ENCODE measurements around the gene GOLGA6L9. TPM values are rescaled to one million over a fixed set of nuclear protein-coding genes. Genes with fewer than 3 reads are reported as not detected.
"Not testable (repeated sequence)": the region's sequence is repeated elsewhere in the genome, so short reads cannot be mapped to it uniquely, and the experiment has no call there.

The GOLGA6L9 gene, protein sequence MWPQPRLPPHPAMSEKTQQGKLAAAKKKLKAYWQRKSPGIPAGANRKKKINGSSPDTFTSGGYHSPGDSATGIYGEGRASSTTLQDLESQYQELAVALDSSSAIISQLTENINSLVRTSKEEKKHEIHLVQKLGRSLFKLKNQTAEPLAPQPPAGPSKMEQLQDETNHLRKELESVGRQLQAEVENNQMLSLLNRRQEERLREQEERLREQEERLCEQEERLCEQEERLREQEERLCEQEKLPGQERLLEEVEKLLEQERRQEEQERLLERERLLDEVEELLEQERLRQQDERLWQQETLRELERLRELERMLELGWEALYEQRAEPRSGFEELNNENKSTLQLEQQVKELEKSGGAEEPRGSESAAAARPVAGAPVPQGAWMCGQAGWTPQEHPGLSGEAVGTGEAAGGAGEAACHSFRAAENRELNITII
- total RNA-seq: 1.1 TPM
- polyA plus RNA-seq (ENCODE audit: insufficient read depth in 1 of 8, insufficient read length in 8 of 8, low replicate concordance in 1 of 8): 1 to 10 TPM in 6 of 8 donors, under 1 TPM in 2; 0.88 to 3.9 (median 1.7) TPM
- long read RNA-seq, donor 1: 0 reads
- long read RNA-seq, donor 2: 0 reads
- long read RNA-seq, donor 3, partial matches to known transcripts: 8 of 8 reads
- long read RNA-seq, donor 3, other reads (novel, unspliced or antisense): 0 of 8 reads
- long read RNA-seq, donor 4: 0 reads
- long read RNA-seq, donor 5, full-length matches to known transcripts: 1 of 1 reads
- long read RNA-seq, donor 5, partial matches to known transcripts: 0 of 1 reads
- long read RNA-seq, donor 5, other reads (novel, unspliced or antisense): 0 of 1 reads
- long read RNA-seq, donor 6, full-length matches to known transcripts: 1 of 1 reads
- long read RNA-seq, donor 6, partial matches to known transcripts: 0 of 1 reads
- long read RNA-seq, donor 6, other reads (novel, unspliced or antisense): 0 of 1 reads
- long read RNA-seq, donor 7: 0 reads
- long read RNA-seq, donor 8: 0 reads
- long read RNA-seq, donor 9: 0 reads
- long read RNA-seq, donor 10, full-length matches to known transcripts: 3 of 3 reads
- long read RNA-seq, donor 10, partial matches to known transcripts: 0 of 3 reads
- long read RNA-seq, donor 10, other reads (novel, unspliced or antisense): 0 of 3 reads
- long read RNA-seq, donor 11: 0 reads

DNA sequence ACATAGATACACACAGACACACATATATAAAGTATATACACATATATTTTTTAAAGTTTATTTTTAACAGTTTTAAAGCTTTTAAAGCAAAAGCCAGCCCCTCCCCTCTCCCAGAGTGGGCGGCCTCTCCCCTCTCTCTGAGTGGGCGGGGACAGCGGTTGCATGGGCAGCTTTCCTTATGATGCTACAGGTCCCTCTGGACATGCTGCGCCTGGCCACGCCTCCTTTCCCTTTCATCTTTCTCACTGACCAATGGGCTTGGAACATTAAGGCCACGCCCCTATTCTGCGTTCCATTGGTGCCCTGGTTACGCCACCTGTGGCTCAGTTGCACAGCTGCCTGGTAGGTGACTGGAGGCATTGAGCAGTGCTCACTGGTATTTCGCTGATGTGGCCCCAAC lies at the start of gene GOLGA6L9:
Gene GOLGA6L9 (plus strand): TSS at position 124 of the 400 bp plus-strand sequence. CDS start 264 bp downstream, at position 388.
- WGBS (ENCODE audit: insufficient coverage): no CpG with 5 or more reads among the region's 9 CpGs
- DNase-seq: not testable (repeated sequence)

DNA sequence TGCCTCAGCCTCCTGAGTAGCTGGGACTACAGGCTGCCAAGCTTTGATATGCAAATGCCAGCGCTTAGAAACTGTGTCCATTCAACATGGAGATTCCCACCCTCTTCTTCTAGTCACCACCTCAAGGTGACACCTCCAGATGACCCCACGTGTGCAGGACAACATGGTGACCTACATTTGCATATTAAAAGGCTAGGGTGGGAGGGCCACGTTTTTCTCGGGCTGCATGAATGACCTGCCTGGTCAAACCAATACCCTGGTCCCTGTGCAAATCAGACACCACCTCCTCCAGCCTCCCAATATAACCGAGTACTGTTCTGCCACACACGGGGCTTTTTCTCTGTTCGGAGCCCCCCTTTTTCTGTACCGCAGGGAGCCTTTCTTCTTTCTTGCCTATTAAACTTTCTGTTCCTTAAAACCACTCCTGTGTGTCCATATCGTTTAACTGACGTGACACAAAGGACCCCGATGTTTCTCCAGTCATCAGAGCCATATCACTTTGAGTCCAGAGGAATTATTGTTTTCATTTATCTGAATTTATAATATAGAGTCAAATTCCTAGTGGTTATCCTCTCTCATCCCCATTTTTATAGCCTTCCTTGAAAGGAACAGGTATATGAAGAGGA lies 48.2 kb upstream of the GOLGA6L9 start:
- not testable (repeated sequence) for H3K4me1 ChIP-seq (ENCODE audit: control insufficient read depth, insufficient read depth, low read length); H3K4me3 ChIP-seq (ENCODE audit: low read length); H3K36me3 ChIP-seq (ENCODE audit: control insufficient read depth, insufficient read depth, low read length); H3K9me3 ChIP-seq (replicated peaks; ENCODE audit: control insufficient read depth, low read depth, low read length); H3K27me3 ChIP-seq (ENCODE audit: control insufficient read depth, insufficient read depth, low read length); H3K27ac ChIP-seq (ENCODE audit: low read length); DNase-seq
- 65% methylated on average over 3 of the region's 11 CpGs for WGBS (ENCODE audit: insufficient coverage)

More for the DNA sequence above, at the start of gene GOLGA6L9:
- H3K4me3 ChIP-seq (ENCODE audit: low read length); H3K27me3 ChIP-seq (ENCODE audit: control insufficient read depth, insufficient read depth, low read length); H3K9me3 ChIP-seq (replicated peaks; ENCODE audit: control insufficient read depth, low read depth, low read length); H3K27ac ChIP-seq (ENCODE audit: low read length); H3K4me1 ChIP-seq (ENCODE audit: control insufficient read depth, insufficient read depth, low read length); H3K36me3 ChIP-seq (ENCODE audit: control insufficient read depth, insufficient read depth, low read length): not testable (repeated sequence)

DNA sequence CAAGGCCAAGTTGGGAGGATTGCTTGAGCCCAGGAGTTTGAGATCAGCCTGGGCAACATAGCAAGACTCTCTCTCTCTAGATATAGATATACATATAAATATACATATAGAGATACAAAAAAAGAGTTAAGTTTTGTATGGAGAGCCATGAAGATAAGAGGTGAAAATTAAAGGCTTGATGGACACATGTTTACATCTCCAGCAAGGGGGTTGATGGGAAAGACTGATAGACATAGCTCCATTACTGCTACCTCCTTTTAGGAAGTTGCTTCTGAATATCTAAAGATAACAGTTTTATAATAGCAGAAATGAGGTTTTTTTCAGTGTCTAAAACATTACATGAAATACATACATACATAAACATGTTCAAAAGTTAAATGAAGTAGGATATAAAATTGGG lies 42.4 kb upstream of the GOLGA6L9 start:
- H3K4me3 ChIP-seq (ENCODE audit: low read length); H3K36me3 ChIP-seq (ENCODE audit: control insufficient read depth, insufficient read depth, low read length); H3K27me3 ChIP-seq (ENCODE audit: control insufficient read depth, insufficient read depth, low read length); H3K4me1 ChIP-seq (ENCODE audit: control insufficient read depth, insufficient read depth, low read length); DNase-seq; H3K9me3 ChIP-seq (replicated peaks; ENCODE audit: control insufficient read depth, low read depth, low read length); H3K27ac ChIP-seq (ENCODE audit: low read length): not testable (repeated sequence)

DNA sequence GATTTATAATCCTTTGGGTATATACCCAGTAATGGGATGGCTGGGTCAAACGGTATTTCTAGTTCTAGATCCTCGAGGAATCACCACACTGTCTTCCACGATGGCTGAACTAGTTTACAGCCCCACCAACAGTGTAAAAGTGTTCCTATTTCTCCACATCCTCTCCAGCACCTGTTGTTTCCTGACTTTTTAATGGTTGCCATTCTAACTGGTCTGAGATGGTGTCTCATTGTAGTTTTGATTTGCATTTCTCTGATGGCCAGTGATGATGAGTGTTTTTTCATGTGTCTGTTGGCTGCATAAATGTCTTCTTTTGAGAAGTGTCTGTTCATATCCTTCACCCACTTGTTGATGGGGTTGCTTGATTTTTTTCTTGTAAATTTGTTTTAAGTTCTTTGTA lies 39.5 kb upstream of the GOLGA6L9 start:
- not testable (repeated sequence) for H3K27me3 ChIP-seq (ENCODE audit: control insufficient read depth, insufficient read depth, low read length); DNase-seq; H3K27ac ChIP-seq (ENCODE audit: low read length); H3K4me1 ChIP-seq (ENCODE audit: control insufficient read depth, insufficient read depth, low read length); H3K4me3 ChIP-seq (ENCODE audit: low read length); H3K36me3 ChIP-seq (ENCODE audit: control insufficient read depth, insufficient read depth, low read length); H3K9me3 ChIP-seq (replicated peaks; ENCODE audit: control insufficient read depth, low read depth, low read length)
- WGBS (ENCODE audit: insufficient coverage): no CpG with 5 or more reads among the region's 3 CpGs

DNA sequence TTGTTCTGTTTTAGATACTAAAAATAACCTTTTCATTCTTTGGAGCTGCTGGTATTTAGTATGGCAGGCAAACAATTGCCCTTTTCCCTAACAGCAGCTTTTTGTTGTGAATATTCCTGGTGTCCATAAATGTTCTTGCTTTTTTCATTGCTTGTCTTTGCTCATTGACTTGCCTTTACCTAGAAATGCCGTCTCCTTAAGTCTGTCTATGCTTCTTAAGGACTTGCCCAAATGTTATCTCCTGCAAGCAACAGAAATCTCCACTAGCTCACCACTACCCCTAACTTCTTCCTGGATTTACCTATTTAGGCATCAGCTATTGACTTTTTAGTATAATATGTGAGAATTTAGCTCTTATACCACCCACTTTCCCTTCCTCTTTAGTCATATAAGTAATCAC lies 37.5 kb upstream of the GOLGA6L9 start:
- not testable (repeated sequence) for H3K9me3 ChIP-seq (replicated peaks; ENCODE audit: control insufficient read depth, low read depth, low read length)
- WGBS (ENCODE audit: insufficient coverage): 100% methylated on average over 1 of the region's 1 CpG

DNA sequence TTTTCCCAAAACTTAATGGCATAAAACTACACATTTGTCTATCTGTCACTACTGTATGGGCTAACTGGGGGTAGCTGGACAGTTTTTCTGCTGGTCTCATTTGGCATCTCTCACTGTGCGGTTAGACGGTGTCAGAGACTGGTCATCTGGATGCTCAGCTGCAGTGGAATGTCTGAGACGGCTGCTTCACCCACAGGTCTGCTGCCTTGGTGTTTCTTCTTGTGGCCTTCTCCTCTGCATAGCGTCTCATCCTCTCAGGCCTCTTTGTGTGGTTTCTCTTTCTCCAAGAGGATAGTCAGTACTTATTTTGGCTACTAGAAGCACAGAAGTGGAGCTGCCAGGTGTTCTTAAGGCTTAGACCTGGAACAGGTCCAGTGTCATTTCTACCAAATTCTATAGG lies 35.9 kb upstream of the GOLGA6L9 start:
- Histone ChIP-seq H3K36me3 (ENCODE audit: control insufficient read depth, insufficient read depth, low read length) (no peaks in the 10 kb centered on the region), H3K27me3 (ENCODE audit: control insufficient read depth, insufficient read depth, low read length) (no peaks in the 10 kb centered on the region), H3K9me3 (replicated peaks; ENCODE audit: control insufficient read depth, low read depth, low read length) (no peaks in the 10 kb centered on the region), H3K4me3 (ENCODE audit: low read length) (no peak overlapping the region), H3K27ac (ENCODE audit: low read length) (no peak overlapping the region), H3K4me1 (ENCODE audit: control insufficient read depth, insufficient read depth, low read length) (no peaks in the 10 kb centered on the region)
- DNase-seq: no peak
- WGBS (ENCODE audit: insufficient coverage): 94% methylated on average over 3 of the region's 4 CpGs

More for the DNA sequence above, 37.5 kb upstream of the GOLGA6L9 start:
- not testable (repeated sequence) for H3K4me3 ChIP-seq (ENCODE audit: low read length); DNase-seq; H3K36me3 ChIP-seq (ENCODE audit: control insufficient read depth, insufficient read depth, low read length); H3K4me1 ChIP-seq (ENCODE audit: control insufficient read depth, insufficient read depth, low read length); H3K27ac ChIP-seq (ENCODE audit: low read length); H3K27me3 ChIP-seq (ENCODE audit: control insufficient read depth, insufficient read depth, low read length)

DNA sequence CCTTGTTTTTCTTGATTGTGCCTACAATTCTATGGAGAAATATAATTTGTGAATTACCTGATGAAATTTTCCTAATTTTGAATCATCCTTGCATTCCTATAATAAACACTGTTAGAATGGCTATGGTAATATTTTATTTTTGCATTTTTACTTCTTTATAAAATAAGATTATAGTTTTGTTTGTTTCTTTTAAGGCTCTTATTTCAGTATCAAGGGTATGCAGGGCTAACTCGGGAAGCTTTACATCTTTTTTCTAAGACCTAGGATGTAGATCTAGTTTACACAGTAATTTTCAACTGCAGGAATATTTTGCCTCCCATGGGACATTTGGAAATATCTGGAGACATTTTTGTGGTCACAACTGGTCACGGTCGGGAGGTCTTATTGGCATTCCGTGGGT lies 33.8 kb upstream of the GOLGA6L9 start:
- not testable (repeated sequence) for H3K4me1 ChIP-seq (ENCODE audit: control insufficient read depth, insufficient read depth, low read length); H3K27me3 ChIP-seq (ENCODE audit: control insufficient read depth, insufficient read depth, low read length); H3K27ac ChIP-seq (ENCODE audit: low read length); H3K36me3 ChIP-seq (ENCODE audit: control insufficient read depth, insufficient read depth, low read length); H3K4me3 ChIP-seq (ENCODE audit: low read length); H3K9me3 ChIP-seq (replicated peaks; ENCODE audit: control insufficient read depth, low read depth, low read length); DNase-seq
- no CpG with 5 or more reads among the region's 4 CpGs for WGBS (ENCODE audit: insufficient coverage)

DNA sequence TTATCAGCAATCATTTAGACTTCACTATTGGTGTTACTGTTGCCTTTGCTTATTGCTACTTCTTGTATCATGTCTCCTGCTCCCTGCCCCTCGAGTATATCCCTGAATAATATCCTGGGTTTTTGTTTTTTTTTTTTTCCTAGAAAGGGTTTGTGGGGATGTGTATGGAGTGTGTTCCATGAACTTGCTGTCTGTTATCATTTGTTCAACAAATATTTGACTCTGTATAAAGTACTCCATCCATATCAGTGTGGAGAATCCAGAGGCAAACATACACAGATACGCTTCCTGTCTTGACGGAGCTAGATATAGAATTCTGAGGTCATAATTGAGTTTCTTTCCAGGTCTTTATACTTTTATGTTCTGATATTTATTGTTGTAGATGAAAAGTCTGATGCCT lies 31.8 kb upstream of the GOLGA6L9 start:
- no CpG with 5 or more reads among the region's 3 CpGs for WGBS (ENCODE audit: insufficient coverage)
- Histone ChIP-seq H3K27me3 (ENCODE audit: control insufficient read depth, insufficient read depth, low read length) (no peaks in the 10 kb centered on the region), H3K4me1 (ENCODE audit: control insufficient read depth, insufficient read depth, low read length) (no peaks in the 10 kb centered on the region), H3K36me3 (ENCODE audit: control insufficient read depth, insufficient read depth, low read length) (no peaks in the 10 kb centered on the region), H3K9me3 (replicated peaks; ENCODE audit: control insufficient read depth, low read depth, low read length) (no peaks in the 10 kb centered on the region), H3K27ac (ENCODE audit: low read length) (no peak overlapping the region), H3K4me3 (ENCODE audit: low read length) (no peak overlapping the region)
- DNase-seq: no peak

DNA sequence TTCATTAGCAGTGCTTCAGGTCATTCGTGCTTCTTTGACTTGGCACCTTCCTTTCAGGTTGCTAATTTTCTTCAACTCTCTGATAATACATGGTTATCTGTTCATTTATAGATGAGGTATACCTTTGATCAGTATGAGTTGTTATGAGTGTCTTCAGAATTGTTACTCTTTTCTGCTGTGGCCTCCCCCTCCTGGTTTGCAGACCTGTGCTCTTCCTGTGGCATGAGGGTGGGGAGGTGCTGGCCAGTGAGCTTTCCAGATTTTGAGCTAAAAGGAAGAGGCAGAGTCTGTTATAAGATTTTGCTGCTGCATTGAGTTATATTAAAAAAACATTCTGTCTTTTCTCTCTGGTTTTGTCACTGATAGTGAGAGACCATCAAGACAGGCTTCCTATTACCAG lies 30.8 kb upstream of the GOLGA6L9 start:
- Histone ChIP-seq H3K36me3 (ENCODE audit: control insufficient read depth, insufficient read depth, low read length) (no peaks in the 10 kb centered on the region), H3K4me1 (ENCODE audit: control insufficient read depth, insufficient read depth, low read length) (no peaks in the 10 kb centered on the region), H3K9me3 (replicated peaks; ENCODE audit: control insufficient read depth, low read depth, low read length) (no peaks in the 10 kb centered on the region), H3K27ac (ENCODE audit: low read length) (no peak overlapping the region), H3K4me3 (ENCODE audit: low read length) (no peak overlapping the region), H3K27me3 (ENCODE audit: control insufficient read depth, insufficient read depth, low read length) (no peaks in the 10 kb centered on the region)
- WGBS (ENCODE audit: insufficient coverage): no CpG with 5 or more reads among the region's 1 CpG
- DNase-seq: no peak

All from muscle of leg (tissue), 16 donors.